NCI-H2171 (cell line): ENCODE data around the gene AKT3.

Experiments
- DNase-seq: peaks from one replicate; lab custom pipeline; 2025; lab: John Stamatoyannopoulos, UW

AKT3 gene

GRCh38 chr1:243553090-243553489 is 297.0 kb downstream of the AKT3 start:
- no peak for DNase-seq

- no peak for DNase-seq
These were observed 299.8 kb downstream of the AKT3 start for GRCh38 chr1:243550276-243550675.

- DNase-seq = no peak
These were observed 300.3 kb downstream of the AKT3 start for GRCh38 chr1:243549791-243550190.

GRCh38 chr1:243549108-243549507 is 300.9 kb downstream of the AKT3 start:
- no peak for DNase-seq

- DNase-seq = no peak
These were observed 301.5 kb downstream of the AKT3 start for GRCh38 chr1:243548516-243548915.

GRCh38 chr1:243547891-243548290 is 302.2 kb downstream of the AKT3 start:
- no peak for DNase-seq

- no peak for DNase-seq
These were observed 303.6 kb downstream of the AKT3 start for GRCh38 chr1:243546457-243546856.

GRCh38 chr1:243543501-243543900 is 306.5 kb downstream of the AKT3 start:
- DNase-seq = no peak

GRCh38 chr1:243542739-243543415 is 307.2 kb downstream of the AKT3 start:
- DNase-seq = no peak

GRCh38 chr1:243539636-243540035 is 310.4 kb downstream of the AKT3 start:
- DNase-seq = no peak

- DNase-seq = no peak
These were observed 315.0 kb downstream of the AKT3 start for GRCh38 chr1:243535014-243535413.

GRCh38 chr1:243529512-243529911 is 320.5 kb downstream of the AKT3 start:
- DNase-seq = no peak

GRCh38 chr1:243528459-243529121 is 321.5 kb downstream of the AKT3 start:
- no peak for DNase-seq

GRCh38 chr1:243526180-243526579 is 323.9 kb downstream of the AKT3 start:
- no peak for DNase-seq

- DNase-seq = no peak
These were observed 325.0 kb downstream of the AKT3 start for GRCh38 chr1:243525085-243525487.

GRCh38 chr1:243523766-243524165 is 326.3 kb downstream of the AKT3 start:
- DNase-seq = no peak

GRCh38 chr1:243520831-243521230 is 329.2 kb downstream of the AKT3 start:
- DNase-seq = no peak

- no peak for DNase-seq
These were observed 335.1 kb downstream of the AKT3 start for GRCh38 chr1:243514927-243515326.

- DNase-seq = no peak
These were observed 336.1 kb downstream of the AKT3 start for GRCh38 chr1:243513726-243514491.

GRCh38 chr1:243510928-243511327 is 339.1 kb downstream of the AKT3 start:
- DNase-seq = no peak

GRCh38 chr1:243508943-243509342 is 341.1 kb downstream of the AKT3 start:
- no peak for DNase-seq

GRCh38 chr1:243508303-243508713 is 341.7 kb downstream of the AKT3 start:
- DNase-seq = no peak

- no peak for DNase-seq
These were observed 342.3 kb downstream of the AKT3 start for GRCh38 chr1:243507672-243508302.
